Endothelial cell (in vitro differentiated cells): Measurements from ENCODE around the gene USP13. TPM values are rescaled to one million over a fixed set of nuclear protein-coding genes. Genes with fewer than 3 reads are reported as not detected.

Experiments
- DNase-seq: peaks from one replicate; pipeline ENCODE4 v3.0.0; 2021; ENCODE audit warnings: low spot score
- H3K27ac Mint-ChIP-seq: one replicate; pipeline ENCODE4 v1.8.0; 2021; ENCODE audit warnings: mixed read lengths, inconsistent platforms; ENCODE audit not compliant: unreplicated experiment
- H3K27me3 Mint-ChIP-seq: one replicate; pipeline ENCODE4 v1.8.0; 2021; ENCODE audit warnings: mild to moderate bottlenecking, moderate library complexity, mixed read lengths, inconsistent platforms; ENCODE audit not compliant: unreplicated experiment
- H3K36me3 Mint-ChIP-seq: one replicate; pipeline ENCODE4 v1.8.0; 2021; ENCODE audit warnings: mild to moderate bottlenecking, low read depth, mixed read lengths, inconsistent platforms; ENCODE audit not compliant: unreplicated experiment
- H3K4me1 Mint-ChIP-seq: one replicate; pipeline ENCODE4 v1.8.0; 2021; ENCODE audit warnings: mild to moderate bottlenecking, mixed read lengths, inconsistent platforms; ENCODE audit not compliant: unreplicated experiment
- H3K4me3 Mint-ChIP-seq: one replicate; pipeline ENCODE4 v1.8.0; 2021; ENCODE audit warnings: mild to moderate bottlenecking, mixed read lengths, inconsistent platforms; ENCODE audit not compliant: unreplicated experiment
- H3K9me3 Mint-ChIP-seq: one replicate; pipeline ENCODE4 v1.8.0; 2021; ENCODE audit warnings: mixed read lengths, inconsistent platforms; ENCODE audit not compliant: unreplicated experiment
- CTCF ChIP-seq: fragments of 200-600 bp; sonication (generic); IDR thresholded peaks from one replicate; pipeline ENCODE4 v1.5.0; 2021; ENCODE audit warnings: antibody characterized with exemption; ENCODE audit not compliant: unreplicated experiment
- total RNA-seq: library from RNA; stranded (reverse); fragmentation: NEBNext Ultra II Directional; extraction: Animal tissue kit (Norgen Biotek cat#: 25700); gene quantifications from one replicate; pipeline ENCODE4 v1.2.1, GENCODE V29; 2021; ENCODE audit not compliant: unreplicated experiment

Gene USP13
- total RNA-seq, 1 donor from 2014 or later = 18.9 TPM

- peak overlapping the region; percentile 26 for H3K4me3 Mint-ChIP-seq
- H3K36me3 Mint-ChIP-seq = peaks cover 24% of the 10 kb centered on the region
- no peak for DNase-seq
- no peak overlapping the region for H3K27ac Mint-ChIP-seq
- peaks cover 20% of the 10 kb centered on the region for H3K27me3 Mint-ChIP-seq
- TF ChIP-seq CTCF = no peak
- H3K9me3 Mint-ChIP-seq = no peaks in the 10 kb centered on the region
- peaks cover 33% of the 10 kb centered on the region for H3K4me1 Mint-ChIP-seq
These were observed 2.4 kb downstream of the USP13 start for GRCh38 chr3:179655236-179655635.

GRCh38 chr3:179658606-179659005 is 5.8 kb downstream of the USP13 start:
- Mint-ChIP-seq H3K4me3 (no peak overlapping the region), H3K4me1 (peaks cover 47% of the 10 kb centered on the region), H3K27ac (no peak overlapping the region), H3K9me3 (no peaks in the 10 kb centered on the region), H3K27me3 (peaks cover 11% of the 10 kb centered on the region), H3K36me3 (peaks cover 25% of the 10 kb centered on the region)
- no peak for TF ChIP-seq CTCF
- no peak for DNase-seq

- TF ChIP-seq CTCF = no peak
- peaks cover 6% of the 10 kb centered on the region for H3K27me3 Mint-ChIP-seq
- H3K27ac Mint-ChIP-seq = no peak overlapping the region
- H3K9me3 Mint-ChIP-seq = no peaks in the 10 kb centered on the region
- no peak overlapping the region for H3K4me3 Mint-ChIP-seq
- H3K36me3 Mint-ChIP-seq = peaks cover 26% of the 10 kb centered on the region
- H3K4me1 Mint-ChIP-seq = peaks cover 46% of the 10 kb centered on the region
- no peak for DNase-seq
These were observed 8.0 kb downstream of the USP13 start for GRCh38 chr3:179660872-179661271.

GRCh38 chr3:179661777-179662176 is 8.9 kb downstream of the USP13 start:
- Mint-ChIP-seq H3K27ac (no peak overlapping the region), H3K9me3 (no peaks in the 10 kb centered on the region), H3K4me1 (peaks cover 47% of the 10 kb centered on the region), H3K4me3 (no peak overlapping the region), H3K36me3 (peaks cover 19% of the 10 kb centered on the region), H3K27me3 (peaks cover 8% of the 10 kb centered on the region)
- DNase-seq = no peak
- TF ChIP-seq CTCF = no peak

- no peaks in the 10 kb centered on the region for H3K9me3 Mint-ChIP-seq
- DNase-seq = no peak
- no peak overlapping the region for H3K4me3 Mint-ChIP-seq
- H3K27me3 Mint-ChIP-seq = peaks cover 8% of the 10 kb centered on the region
- H3K27ac Mint-ChIP-seq = peak overlapping the region; percentile 9
- H3K36me3 Mint-ChIP-seq = peaks cover 16% of the 10 kb centered on the region
- no peak for TF ChIP-seq CTCF
- H3K4me1 Mint-ChIP-seq = peaks cover 43% of the 10 kb centered on the region
These were observed 10.3 kb downstream of the USP13 start for GRCh38 chr3:179663093-179663492.
